HG03039 (cell line): ENCODE measurements around the gene OR8J3.
"Not testable (repeated sequence)": the region's sequence is repeated elsewhere in the genome, so short reads cannot be mapped to it uniquely, and the experiment has no call there.

Source experiments
- ATAC-seq: cut with Tn5 transposase; IDR thresholded peaks from one replicate; pipeline ENCODE4 v1.9.1; 2021; ENCODE audit warnings: mild to moderate bottlenecking, moderate library complexity; ENCODE audit not compliant: unreplicated experiment

Gene OR8J3

GRCh38 chr11:56140151-56140661 is at the start of gene OR8J3:
Gene OR8J3 (minus strand): TSS chr11:56140201. CDS start chr11:56137718, 2,483 bp downstream.
- ATAC-seq: no peak

- no peak for ATAC-seq
Observed at GRCh38 chr11:56188602-56189001, 48.6 kb upstream of the OR8J3 start.

- no peak for ATAC-seq
Observed at GRCh38 chr11:56183459-56183858, 43.5 kb upstream of the OR8J3 start.

GRCh38 chr11:56176318-56176717 is 36.3 kb upstream of the OR8J3 start, which contains the start of gene OR5J2:
Gene OR5J2 (plus strand): TSS chr11:56176618. CDS start chr11:56176618, 0 bp downstream.
- ATAC-seq: no peak

- ATAC-seq: no peak
Observed at GRCh38 chr11:56172256-56172830, 32.3 kb upstream of the OR8J3 start.

- ATAC-seq: no peak
Observed at GRCh38 chr11:56163804-56164203, 23.8 kb upstream of the OR8J3 start.

GRCh38 chr11:56160217-56160616 is 20.2 kb upstream of the OR8J3 start, which contains the start of gene OR8K5:
Gene OR8K5 (minus strand): TSS chr11:56160317. CDS start chr11:56160317, 0 bp downstream.
- ATAC-seq: no peak

GRCh38 chr11:56152333-56152732 is 12.3 kb upstream of the OR8J3 start:
- no peak for ATAC-seq

- no peak for ATAC-seq
Observed at GRCh38 chr11:56151376-56151775, 11.4 kb upstream of the OR8J3 start.

- ATAC-seq: not testable (repeated sequence)
Observed at GRCh38 chr11:56143681-56144080, 3.7 kb upstream of the OR8J3 start.

GRCh38 chr11:56122073-56122472 is 17.9 kb downstream of the OR8J3 start, which contains the start of gene OR8H3:
Gene OR8H3 (plus strand): TSS chr11:56122373. CDS start chr11:56122373, 0 bp downstream.
- ATAC-seq: no peak

GRCh38 chr11:56103210-56103737 is 36.7 kb downstream of the OR8J3 start, which contains the start of gene OR8H2:
Gene OR8H2 (plus strand): TSS chr11:56103687. CDS start chr11:56105043, 1,356 bp downstream.
- no peak for ATAC-seq

- ATAC-seq: no peak
Observed at GRCh38 chr11:56093008-56093407, 47.0 kb downstream of the OR8J3 start, which contains the start of gene OR8I2. Gene OR8I2 (plus strand): TSS chr11:56093308. CDS start chr11:56093308, 0 bp downstream.

GRCh38 chr11:56089697-56090096 is 50.3 kb downstream of the OR8J3 start:
- ATAC-seq: no peak
